Suppressor macrophage treated with lipopolysaccharide for 4 hours (primary cell): ENCODE data around the gene ENG.
A peak's percentile ranks its signal among the peaks of the same experiment; 100 is the strongest.
"Not testable (repeated sequence)": the region's sequence is repeated elsewhere in the genome, so short reads cannot be mapped to it uniquely, and the experiment has no call there.

Source experiments
- DNase-seq: peaks from one replicate; pipeline ENCODE4 v3.0.0-alpha.2; 2020

ENG gene

GRCh38 chr9:127838375-127839078, 15.9 kb downstream of the ENG start:
- DNase-seq, result peak; percentile 96

- no peak for DNase-seq
These were observed 17.1 kb downstream of the ENG start for GRCh38 chr9:127837346-127837745.

- not testable (repeated sequence) for DNase-seq
These were observed 17.9 kb downstream of the ENG start for GRCh38 chr9:127836561-127836960.

GRCh38 chr9:127835991-127836516, 18.4 kb downstream of the ENG start:
- peak; percentile 92 for DNase-seq

- DNase-seq, result peak; percentile 95
These were observed 20.9 kb downstream of the ENG start for GRCh38 chr9:127833555-127833954.

GRCh38 chr9:127832248-127832647, 22.2 kb downstream of the ENG start:
- DNase-seq, result no peak

GRCh38 chr9:127829205-127829906, 25.1 kb downstream of the ENG start:
- no peak for DNase-seq

GRCh38 chr9:127828262-127829031, 26.0 kb downstream of the ENG start:
- peak; percentile 78 for DNase-seq

GRCh38 chr9:127826253-127826913, 28.1 kb downstream of the ENG start:
- no peak for DNase-seq

GRCh38 chr9:127825319-127826051, 29.0 kb downstream of the ENG start:
- no peak for DNase-seq

- no peak for DNase-seq
These were observed 32.4 kb downstream of the ENG start for GRCh38 chr9:127822108-127822507.

- DNase-seq, result no peak
These were observed 35.9 kb downstream of the ENG start for GRCh38 chr9:127818574-127818973.

- no peak for DNase-seq
These were observed 36.5 kb downstream of the ENG start for GRCh38 chr9:127817881-127818434.

GRCh38 chr9:127816728-127817127, 37.7 kb downstream of the ENG start:
- no peak for DNase-seq

GRCh38 chr9:127816362-127816725, 38.1 kb downstream of the ENG start:
- DNase-seq, result no peak

GRCh38 chr9:127815512-127816361, 38.7 kb downstream of the ENG start:
- no peak for DNase-seq

GRCh38 chr9:127814619-127815511, 39.6 kb downstream of the ENG start:
- DNase-seq, result no peak

GRCh38 chr9:127813686-127814226, 40.7 kb downstream of the ENG start:
- no peak for DNase-seq

- DNase-seq, result no peak
These were observed 41.4 kb downstream of the ENG start for GRCh38 chr9:127812936-127813675.
